Thyroid gland (tissue), 4 donors: Measurements from ENCODE around the gene FSIP1.

Experiments used
- POLR2A ChIP-seq, 2 donors: fragments of 450-650 bp; IDR thresholded peaks; one replicate each; pipeline ENCODE4 v1.6.1; 2017; ENCODE audit warnings: antibody characterized with exemption in 2 of 2, mild to moderate bottlenecking in 2 of 2, moderate library complexity in 1 of 2
- TF ChIP-seq, protein P1 (sequence below), 6 experiments: fragments of 200-600 bp in 3 of 6; fragments of 450-650 bp in 3 of 6; sonication (generic) in 3 of 6; IDR thresholded peaks; one replicate each; pipeline ENCODE4 v1.5.1; 2016 to 2019; ENCODE audit warnings: antibody characterized with exemption in 6 of 6, mild to moderate bottlenecking in 2 of 6, inconsistent platforms in 1 of 6, moderate library complexity in 1 of 6

- TF ChIP-seq, protein P1, sequence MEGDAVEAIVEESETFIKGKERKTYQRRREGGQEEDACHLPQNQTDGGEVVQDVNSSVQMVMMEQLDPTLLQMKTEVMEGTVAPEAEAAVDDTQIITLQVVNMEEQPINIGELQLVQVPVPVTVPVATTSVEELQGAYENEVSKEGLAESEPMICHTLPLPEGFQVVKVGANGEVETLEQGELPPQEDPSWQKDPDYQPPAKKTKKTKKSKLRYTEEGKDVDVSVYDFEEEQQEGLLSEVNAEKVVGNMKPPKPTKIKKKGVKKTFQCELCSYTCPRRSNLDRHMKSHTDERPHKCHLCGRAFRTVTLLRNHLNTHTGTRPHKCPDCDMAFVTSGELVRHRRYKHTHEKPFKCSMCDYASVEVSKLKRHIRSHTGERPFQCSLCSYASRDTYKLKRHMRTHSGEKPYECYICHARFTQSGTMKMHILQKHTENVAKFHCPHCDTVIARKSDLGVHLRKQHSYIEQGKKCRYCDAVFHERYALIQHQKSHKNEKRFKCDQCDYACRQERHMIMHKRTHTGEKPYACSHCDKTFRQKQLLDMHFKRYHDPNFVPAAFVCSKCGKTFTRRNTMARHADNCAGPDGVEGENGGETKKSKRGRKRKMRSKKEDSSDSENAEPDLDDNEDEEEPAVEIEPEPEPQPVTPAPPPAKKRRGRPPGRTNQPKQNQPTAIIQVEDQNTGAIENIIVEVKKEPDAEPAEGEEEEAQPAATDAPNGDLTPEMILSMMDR (IDR thresholded peaks at IDR 0.05), result no peak
- no peak for TF ChIP-seq POLR2A (IDR thresholded peaks at IDR 0.05)
Observed at GRCh38 chr15:39591896-39592315, 190.7 kb downstream of the FSIP1 start.
